ENCODE measurements around the gene EPS8L1.

Gene EPS8L1

GRCh38 chr19:55083004-55083850, 7.6 kb downstream of the EPS8L1 start:
- ChIA-PET CTCF (no interaction called here), POLR2A (no interaction called here)
- TF ChIP-seq, protein P1, sequence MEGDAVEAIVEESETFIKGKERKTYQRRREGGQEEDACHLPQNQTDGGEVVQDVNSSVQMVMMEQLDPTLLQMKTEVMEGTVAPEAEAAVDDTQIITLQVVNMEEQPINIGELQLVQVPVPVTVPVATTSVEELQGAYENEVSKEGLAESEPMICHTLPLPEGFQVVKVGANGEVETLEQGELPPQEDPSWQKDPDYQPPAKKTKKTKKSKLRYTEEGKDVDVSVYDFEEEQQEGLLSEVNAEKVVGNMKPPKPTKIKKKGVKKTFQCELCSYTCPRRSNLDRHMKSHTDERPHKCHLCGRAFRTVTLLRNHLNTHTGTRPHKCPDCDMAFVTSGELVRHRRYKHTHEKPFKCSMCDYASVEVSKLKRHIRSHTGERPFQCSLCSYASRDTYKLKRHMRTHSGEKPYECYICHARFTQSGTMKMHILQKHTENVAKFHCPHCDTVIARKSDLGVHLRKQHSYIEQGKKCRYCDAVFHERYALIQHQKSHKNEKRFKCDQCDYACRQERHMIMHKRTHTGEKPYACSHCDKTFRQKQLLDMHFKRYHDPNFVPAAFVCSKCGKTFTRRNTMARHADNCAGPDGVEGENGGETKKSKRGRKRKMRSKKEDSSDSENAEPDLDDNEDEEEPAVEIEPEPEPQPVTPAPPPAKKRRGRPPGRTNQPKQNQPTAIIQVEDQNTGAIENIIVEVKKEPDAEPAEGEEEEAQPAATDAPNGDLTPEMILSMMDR (IDR thresholded peaks at IDR 0.05; ENCODE audit: insufficient read depth, low read length, missing control alignments): no peak

DNA sequence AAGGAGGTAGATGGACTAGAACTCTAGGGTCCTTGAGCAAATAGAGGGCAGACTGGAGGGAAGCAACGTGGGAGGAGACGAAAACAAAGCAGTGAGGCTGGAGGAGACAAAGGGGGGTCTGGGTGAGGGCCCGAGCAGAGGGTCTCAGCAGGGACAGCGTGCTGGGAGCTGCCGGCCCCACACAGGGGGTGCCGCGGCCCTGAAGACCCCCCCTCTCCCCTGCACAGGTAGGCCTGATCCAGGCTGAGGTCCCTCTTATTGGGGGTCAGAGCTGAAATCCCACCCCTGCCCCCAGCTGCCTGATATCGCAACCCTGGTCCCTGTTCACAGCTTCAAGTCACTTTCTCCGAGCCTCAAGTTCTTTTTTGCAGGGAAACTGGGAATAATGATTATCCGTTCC, 8.7 kb downstream of the EPS8L1 start:
- DNase-seq (ENCODE audit: low read depth, low spot score): no peak
- CTCF ChIA-PET: interaction anchor here (0.6 kb wide), 1 partner anchor 76 kb away, joined by 4 read pairs; no protein-coding TSS in a partner anchor
- POLR2A ChIA-PET: no interaction called here

More at GRCh38 chr19:55083004-55083850, 7.6 kb downstream of the EPS8L1 start:
- H3K4me3 ChIP-seq (ENCODE audit: low read depth, low read length): no peak overlapping the region
- no peak for DNase-seq (ENCODE audit: low read depth, low spot score)

GRCh38 chr19:55085923-55086715, 10.4 kb downstream of the EPS8L1 start:
- TF ChIP-seq, protein P1 (IDR thresholded peaks at IDR 0.05; ENCODE audit: insufficient read depth, low read length, missing control alignments): no peak
- peak overlapping the region; percentile 64 for H3K4me3 ChIP-seq (ENCODE audit: low read depth, low read length)
- ChIA-PET CTCF (interaction anchor here (0.7 to 4.1 kb wide), 6 partner anchors 10 to 413 kb away, joined by 3 to 18 read pairs (median 3); no protein-coding TSS in a partner anchor), POLR2A (interaction anchor here (0.6 to 0.9 kb wide), 2 partner anchors 321 to 322 kb away, joined by 3 read pairs; partner anchors contain the start of gene UBE2S)
- DNase-seq (ENCODE audit: low read depth, low spot score): no peak

More for the DNA sequence above, 8.7 kb downstream of the EPS8L1 start:
- TF ChIP-seq, protein P1 (IDR thresholded peaks at IDR 0.05; ENCODE audit: insufficient read depth, low read length, missing control alignments): no peak
- H3K4me3 ChIP-seq (ENCODE audit: low read depth, low read length): no peak overlapping the region

DNA sequence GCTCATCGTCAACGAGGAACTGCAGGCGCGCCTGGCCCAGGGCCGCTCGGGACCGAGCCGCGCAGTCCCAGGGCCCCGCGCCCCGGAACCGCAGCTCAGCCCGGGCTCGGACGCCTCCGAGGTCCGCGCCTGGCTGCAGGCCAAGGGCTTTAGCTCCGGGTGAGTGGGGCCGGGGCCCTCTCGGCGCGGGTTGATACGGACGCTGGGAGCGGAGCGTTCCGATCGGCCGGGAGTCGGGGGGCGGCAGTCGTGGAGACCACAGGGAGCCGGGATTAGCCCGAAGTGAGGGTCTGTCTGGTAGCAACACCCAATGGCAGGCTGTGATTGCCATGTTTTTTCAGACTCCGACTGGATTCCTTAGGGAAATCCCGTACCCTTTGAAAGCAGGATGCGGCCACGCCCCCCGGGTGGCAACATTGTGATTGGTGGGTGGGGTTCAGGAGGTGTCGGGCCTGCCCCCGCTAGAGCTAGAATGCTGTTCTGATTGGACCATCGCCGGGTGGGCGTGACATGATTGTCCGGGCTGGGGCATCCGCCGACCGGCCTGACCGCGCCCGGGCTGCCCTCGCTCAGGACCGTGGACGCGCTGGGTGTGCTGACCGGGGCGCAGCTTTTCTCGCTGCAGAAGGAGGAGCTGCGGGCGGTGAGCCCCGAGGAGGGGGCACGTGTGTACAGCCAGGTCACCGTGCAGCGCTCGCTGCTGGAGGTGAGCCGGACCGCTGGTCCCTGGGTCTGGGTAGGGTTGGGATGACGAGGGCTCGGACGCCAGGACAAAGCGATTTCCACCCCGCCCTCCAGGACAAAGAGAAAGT, 11.3 kb downstream of the EPS8L1 start:
- ChIA-PET CTCF (interaction anchor here (1.0 to 4.1 kb wide), 6 partner anchors 13 to 65 kb away, joined by 3 to 43 read pairs (median 19); partner anchors contain the start of gene EPS8L1), POLR2A (interaction anchor here (0.9 kb wide), 1 partner anchor 321 kb away, joined by 3 read pairs; the partner anchor contains the start of gene UBE2S)
- peak; percentile 34 for DNase-seq (ENCODE audit: low read depth, low spot score)
- peak overlapping the region; percentile 64 for H3K4me3 ChIP-seq (ENCODE audit: low read depth, low read length)
- TF ChIP-seq, protein P1 (IDR thresholded peaks at IDR 0.05; ENCODE audit: insufficient read depth, low read length, missing control alignments): no peak

DNA sequence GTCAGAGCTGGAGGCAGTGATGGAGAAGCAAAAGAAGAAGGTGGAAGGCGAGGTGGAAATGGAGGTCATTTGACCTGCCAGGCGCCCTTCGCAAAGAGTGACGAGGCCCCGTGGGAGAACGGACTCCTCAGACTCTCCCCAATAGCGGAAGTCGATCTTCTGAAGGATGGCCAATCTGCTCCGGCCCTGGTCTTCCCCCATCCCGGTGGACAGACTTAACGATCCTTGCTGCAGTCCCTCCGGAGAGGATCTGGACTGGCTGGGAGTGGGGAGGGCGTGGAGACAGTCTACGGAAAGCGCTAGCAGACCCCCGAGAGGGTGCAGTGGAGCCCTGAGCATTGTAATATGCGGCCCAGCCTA, 11.9 kb downstream of the EPS8L1 start:
- TF ChIP-seq, protein P1 (IDR thresholded peaks at IDR 0.05; ENCODE audit: insufficient read depth, low read length, missing control alignments): no peak
- no peak for DNase-seq (ENCODE audit: low read depth, low spot score)
- ChIA-PET CTCF (interaction anchor here (0.8 to 4.1 kb wide), 15 partner anchors 13 to 1246 kb away, joined by 3 to 43 read pairs (median 6); partner anchors contain the start of genes EPS8L1 and ZNF865), POLR2A (interaction anchor here (0.9 kb wide), 1 partner anchor 320 kb away, joined by 3 read pairs; the partner anchor contains the start of gene UBE2S)
- peak overlapping the region; percentile 64 for H3K4me3 ChIP-seq (ENCODE audit: low read depth, low read length)

All from AG04449 (cell line).